ENCODE results near the gene KTN1.

KTN1 gene

DNA sequence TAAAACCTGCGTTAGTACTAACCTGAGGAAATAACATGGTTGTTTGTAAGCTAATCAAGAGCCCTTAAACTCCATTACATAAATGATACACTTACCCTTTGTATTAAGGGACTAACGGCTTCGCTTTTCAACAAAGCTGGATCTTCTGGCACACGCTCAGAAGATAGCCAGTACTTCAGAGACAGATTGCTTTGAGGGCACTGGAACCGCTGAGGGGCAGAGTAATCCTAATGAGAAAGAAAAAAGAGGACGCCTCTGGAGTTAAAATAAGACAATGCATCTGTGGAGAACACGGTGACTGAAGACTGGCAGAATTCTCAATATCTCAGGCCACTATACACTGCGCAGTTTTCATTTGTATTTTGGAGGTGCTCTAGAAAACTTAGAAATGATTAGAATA lies 1.5 kb upstream of the KTN1 start:
- no peak for DNase-seq

DNA sequence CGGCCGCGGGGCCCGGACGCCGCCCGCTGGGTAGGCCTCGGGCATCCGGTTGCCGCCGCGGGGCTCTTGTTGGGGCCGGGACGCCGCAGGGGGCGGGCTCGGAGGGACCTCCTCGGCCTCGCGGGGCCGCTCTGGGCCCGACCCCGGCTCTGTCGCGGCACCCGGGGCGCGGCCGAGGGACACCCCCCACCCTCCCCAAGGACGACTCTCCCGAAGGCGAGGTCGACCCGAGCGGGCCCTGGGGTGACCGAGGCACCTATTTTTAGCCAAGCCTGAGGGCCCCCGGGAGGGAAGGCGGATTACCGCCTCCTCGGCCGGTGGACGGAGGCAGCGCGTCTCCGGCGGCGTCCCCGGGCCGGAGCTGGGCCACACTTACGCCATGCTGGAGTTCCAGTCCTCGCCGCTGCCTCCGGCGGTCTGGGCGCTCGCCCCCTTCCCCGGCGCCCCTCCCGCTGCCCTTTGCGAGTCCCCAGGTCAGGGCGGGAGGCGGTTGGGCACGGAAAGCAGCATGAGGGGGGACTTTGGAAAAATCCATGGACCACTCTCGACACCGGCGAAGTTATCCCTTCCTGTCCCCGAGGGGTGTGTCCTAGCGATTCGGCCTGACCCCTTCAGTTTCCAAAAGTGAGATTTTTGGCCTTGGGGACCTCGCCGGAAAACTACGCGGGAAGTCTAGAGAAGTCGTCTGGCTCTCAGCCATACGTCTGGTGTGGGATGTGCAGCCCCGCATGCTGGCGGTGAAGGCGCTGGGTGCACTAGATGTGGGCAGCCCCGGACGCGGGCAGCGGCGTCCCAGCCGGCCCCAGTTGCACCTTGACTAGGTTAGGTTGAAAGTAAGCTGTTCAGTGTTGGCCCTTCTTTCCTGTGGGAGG lies 699 bp downstream of the KTN1 start:
- peak; percentile 82 for DNase-seq

DNA sequence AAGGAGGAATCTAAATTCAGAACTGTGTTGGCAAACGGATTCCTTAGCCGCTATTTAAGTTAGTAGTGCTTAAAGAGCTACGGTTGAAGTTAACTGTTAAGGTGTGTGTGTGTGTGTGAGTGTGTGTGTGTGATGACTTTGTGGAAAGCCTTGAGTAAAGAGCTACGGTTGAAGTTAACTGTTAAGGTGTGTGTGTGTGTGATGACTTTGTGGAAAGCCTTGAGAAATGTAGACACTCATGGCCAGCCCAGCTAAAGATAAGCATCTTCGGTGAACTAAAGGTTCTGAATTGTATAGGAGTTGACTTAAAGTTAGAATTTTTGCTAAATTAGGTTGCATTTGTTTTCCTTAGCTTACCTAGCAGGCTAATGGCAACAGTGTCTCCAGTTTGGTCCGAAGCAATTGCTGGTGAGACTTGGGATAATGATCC lies 1.4 kb downstream of the KTN1 start:
- DNase-seq = no peak

DNA sequence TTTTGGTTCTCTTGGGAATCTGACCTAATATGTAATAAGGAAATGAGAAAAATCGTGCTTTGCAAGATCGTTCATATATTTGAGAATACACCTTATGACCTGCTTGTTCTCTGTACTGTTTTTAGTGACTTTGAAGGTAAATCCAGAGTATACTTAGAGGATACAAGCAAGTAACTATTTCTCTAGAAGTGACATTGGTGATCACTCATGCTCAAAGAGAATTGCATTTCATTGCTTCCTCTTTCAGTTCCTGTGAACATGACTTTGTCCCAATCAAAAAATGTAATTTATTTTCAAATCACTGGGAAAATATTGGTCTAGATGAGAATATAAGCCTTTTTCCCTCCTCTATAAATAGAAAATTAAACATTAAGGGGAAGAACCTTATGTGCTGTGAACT lies 2.7 kb downstream of the KTN1 start:
- no peak for DNase-seq

- no peak for DNase-seq
Measured at GRCh38 chr14:55583942-55584468, 4.0 kb downstream of the KTN1 start.

DNA sequence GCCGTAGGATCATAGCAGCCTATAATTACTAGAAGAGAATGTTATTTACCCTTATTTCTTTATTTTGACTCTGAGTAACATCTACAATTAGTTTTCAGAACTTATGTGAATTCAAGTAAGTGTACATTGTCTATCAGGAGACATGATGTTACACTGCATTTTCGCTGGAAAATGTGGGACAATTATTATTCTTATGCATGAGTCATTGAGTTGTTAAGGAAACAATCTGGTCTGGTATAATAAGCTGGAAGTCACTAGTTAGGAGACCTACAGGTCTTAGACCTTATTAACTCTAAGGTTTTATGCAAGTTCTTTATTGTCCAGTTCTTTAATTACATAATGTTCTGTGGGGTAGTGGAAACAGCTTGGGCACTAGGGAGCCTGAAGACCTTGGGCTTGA lies 5.8 kb downstream of the KTN1 start:
- DNase-seq = no peak

DNA sequence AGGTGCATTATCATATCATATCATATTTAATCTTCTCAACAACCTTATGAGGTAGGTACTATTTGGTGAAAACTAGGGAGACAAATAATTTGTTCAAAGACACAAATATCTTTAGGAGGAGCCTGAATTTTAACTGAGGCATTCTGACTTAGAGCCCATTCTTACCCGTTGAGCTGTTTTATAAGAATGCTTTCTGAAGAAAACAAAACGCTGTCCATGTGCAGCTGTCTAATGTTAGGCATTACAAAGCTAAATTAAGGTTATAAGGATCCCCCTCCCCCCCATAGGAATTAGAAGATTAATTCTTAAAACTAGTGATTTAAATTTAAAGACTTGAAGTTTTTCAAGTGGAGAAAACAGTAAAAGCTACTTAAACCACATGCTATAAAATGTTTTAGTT lies 6.4 kb downstream of the KTN1 start:
- no peak for DNase-seq

DNA sequence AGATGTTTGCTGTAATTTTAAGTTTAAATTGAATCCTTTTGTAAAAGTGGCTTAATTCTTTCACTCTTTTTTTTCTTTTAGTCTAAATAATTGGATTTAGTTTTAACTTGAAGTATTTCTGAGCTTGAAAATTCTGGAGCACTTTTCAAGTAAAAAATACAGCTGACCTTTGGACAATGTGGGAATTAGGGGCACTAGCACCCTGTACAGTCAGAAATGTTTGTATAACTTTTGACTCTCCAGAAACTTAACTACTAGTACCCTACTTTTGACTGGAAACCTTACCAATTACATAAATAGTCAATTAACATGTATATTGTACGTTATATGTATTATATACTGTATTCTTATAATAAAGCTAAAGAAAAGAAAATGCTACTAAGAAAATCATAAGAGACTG lies 7.8 kb downstream of the KTN1 start:
- no peak for DNase-seq

GRCh38 chr14:55588259-55588699 lies 8.3 kb downstream of the KTN1 start:
- no peak for DNase-seq

GRCh38 chr14:55589171-55589570 lies 9.2 kb downstream of the KTN1 start:
- DNase-seq = no peak

DNA sequence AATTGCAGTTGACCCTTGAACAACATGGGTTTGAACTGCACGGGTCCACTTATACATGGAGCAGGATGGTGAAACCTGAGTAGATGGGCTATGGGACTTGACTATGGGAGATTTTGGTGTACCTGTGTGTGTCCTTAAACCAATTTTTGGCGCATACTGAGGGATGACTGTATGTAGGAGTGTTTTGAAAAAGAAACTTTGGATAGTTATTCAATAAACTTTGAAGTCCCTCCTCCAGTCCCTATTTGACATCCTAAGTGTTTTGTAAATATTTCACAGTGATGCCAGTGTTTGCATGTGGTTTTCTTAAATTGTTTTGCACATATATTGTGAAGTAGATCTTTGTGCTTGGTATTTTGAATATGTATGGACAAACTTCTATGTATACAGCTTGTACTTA lies 12.4 kb downstream of the KTN1 start:
- no peak for DNase-seq

DNA sequence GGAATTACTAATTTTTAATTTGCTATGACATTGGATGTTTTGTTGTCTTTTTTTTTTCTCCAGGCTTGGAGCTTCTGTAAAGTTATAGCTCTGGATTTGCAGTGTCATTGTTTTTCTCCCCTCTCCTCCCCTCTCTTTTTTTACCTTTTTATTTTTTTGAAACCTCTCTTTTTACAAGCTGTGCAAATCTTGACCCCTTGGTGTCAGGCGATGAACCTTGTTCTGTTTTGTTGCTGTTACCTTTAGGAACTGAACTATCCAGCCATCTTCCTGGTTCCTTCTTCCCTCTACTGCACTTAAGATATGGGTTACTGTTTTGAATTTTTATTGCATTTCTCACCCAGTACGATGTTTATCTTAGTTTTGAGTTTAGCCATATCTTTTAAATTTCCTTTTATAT lies 13.7 kb downstream of the KTN1 start:
- DNase-seq = no peak

GRCh38 chr14:55599250-55599879 lies 19.4 kb downstream of the KTN1 start:
- no peak for DNase-seq

GRCh38 chr14:55600784-55601561 lies 21.0 kb downstream of the KTN1 start:
- DNase-seq = no peak

DNA sequence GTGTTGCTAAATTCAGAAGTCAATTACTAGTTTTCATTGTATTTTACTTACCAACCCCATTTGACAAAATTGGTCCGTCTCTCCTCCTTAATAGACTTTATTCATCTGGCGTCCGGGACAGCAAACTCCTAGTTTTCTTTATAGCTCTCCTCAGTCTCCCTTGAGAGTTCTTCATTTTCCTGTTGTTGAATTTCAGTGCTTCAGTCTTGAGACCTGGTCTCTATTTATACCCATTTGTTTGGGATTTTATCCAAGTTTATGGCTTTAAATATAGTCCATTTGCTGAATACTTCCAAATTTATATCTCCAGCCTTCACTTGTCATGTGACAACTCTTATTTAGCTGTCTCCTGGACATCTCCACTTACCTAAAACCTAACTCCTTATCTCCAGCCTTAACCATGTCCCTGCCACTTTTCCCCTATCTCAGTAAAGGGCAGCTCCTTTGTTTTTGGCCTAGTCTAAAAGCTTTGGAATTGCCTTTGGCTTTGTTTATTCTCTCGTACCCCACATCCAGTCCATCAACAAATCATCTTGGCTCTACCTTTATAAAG lies 23.5 kb downstream of the KTN1 start:
- DNase-seq = no peak

DNA sequence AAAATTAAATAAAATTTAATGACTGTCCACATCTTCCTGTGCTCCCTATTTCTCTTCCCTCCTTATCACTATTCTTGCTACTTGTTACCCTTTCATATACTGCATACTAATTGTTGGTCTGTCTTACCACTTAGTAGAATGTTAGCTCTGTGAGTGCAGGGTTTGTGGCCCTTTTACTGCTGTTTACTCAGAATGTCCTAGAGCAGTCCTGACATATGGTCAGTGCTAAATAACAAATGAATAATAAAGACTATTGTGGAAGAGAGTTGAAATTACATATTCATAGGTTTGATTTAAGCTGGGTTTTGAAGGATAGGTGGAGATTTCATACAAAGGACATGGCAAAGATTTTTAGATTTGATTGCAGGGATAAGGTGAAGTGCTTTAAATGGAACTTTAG lies 24.5 kb downstream of the KTN1 start:
- no peak for DNase-seq

- no peak for DNase-seq
Measured at GRCh38 chr14:55604900-55605418, 25.0 kb downstream of the KTN1 start.

- DNase-seq = no peak
Measured at GRCh38 chr14:55605793-55606192, 25.8 kb downstream of the KTN1 start.

DNA sequence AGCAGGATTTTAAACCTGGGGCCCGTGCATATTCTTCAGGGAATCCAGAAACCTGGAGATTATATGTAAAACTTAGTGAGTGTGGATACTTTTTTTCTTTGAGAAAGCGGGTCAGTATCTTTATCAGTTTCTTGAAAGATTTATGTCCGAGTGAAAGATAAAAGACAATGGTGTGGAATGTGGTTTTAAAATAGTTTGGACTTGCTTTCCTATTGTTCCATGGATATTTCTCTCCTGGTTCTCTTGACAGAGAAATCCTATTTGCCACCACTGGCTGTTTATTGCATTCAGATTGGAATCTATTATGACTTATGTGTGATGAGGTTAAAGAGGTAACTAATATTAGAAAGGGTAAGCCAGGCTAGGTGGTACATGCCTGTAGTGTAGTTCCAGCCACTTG lies 27.4 kb downstream of the KTN1 start:
- DNase-seq = no peak

DNA sequence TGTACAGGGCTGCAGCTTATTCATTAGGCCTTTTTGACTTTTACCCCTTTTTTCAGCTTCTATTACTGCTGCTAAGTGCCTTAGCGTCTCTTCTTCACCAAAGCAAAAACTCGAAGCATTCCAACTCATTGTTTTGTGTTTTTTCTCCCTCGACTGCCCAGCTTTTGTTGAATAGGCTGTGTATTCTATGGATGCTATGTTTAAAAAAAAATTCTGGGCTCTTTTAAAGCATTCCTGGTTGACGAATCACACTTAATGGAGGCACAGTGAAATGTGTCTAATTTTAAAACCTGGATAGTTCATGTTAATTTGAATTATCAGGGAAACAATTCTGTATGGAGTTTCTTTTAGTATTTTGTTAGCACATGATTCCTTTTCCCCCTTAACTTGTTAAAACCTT lies 29.7 kb downstream of the KTN1 start:
- DNase-seq = no peak

DNA sequence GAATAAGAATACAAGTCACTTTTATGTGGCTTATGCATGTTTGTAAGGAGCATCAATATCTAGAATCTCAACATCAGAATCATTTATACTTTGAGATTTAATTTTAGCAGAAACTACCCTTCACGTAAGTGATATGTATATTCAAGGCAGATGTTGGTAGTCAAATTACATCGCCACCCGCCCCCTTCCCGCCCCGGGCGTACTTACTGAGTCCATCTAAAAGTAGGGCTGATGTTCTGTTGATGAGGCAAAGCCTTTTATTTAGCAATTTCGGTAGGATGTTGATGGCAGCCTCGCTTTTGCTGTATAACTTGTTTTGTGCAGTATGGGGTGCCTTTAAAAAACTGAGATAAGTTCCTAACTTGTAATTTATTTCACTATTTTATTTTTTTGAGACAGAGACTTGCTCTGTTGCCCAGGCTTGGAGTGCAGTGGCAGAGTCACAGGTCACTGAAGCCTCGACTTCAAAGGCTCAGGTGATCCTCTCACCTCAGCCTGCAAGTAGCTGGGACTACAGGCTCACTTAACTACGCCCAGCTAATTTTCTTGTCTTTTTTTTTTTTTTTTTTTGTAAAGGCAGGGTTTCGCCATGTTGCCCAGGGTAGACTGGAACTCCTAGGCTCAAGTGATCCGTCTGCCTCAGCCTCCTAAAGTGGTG lies 30.8 kb downstream of the KTN1 start:
- DNase-seq = no peak

DNA sequence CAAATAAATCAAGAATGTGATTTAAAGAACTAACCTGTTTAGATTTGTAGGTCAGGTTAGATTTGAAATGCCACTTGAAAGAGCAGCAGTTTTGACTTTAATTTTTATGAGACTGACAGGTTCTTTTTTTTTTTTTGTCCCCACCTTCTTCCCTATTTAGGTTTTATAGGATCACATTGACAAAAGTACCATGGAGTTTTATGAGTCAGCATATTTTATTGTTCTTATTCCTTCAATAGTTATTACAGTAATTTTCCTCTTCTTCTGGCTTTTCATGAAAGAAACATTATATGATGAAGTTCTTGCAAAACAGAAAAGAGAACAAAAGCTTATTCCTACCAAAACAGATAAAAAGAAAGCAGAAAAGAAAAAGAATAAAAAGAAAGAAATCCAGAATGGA lies 31.9 kb downstream of the KTN1 start:
- no peak for DNase-seq

Data from activated CD8-positive, alpha-beta memory T cell treated with anti-CD3 and anti-CD28 coated beads for 24 hours (primary cell).